GM18499 (cell line): ENCODE results near the gene COX7A2.

Source experiments
- ATAC-seq: cut with Tn5 transposase; IDR thresholded peaks from one replicate; pipeline ENCODE4 v1.9.1; 2021; ENCODE audit warnings: moderate number of reproducible peaks; ENCODE audit not compliant: insufficient read depth, unreplicated experiment

The COX7A2 gene

DNA sequence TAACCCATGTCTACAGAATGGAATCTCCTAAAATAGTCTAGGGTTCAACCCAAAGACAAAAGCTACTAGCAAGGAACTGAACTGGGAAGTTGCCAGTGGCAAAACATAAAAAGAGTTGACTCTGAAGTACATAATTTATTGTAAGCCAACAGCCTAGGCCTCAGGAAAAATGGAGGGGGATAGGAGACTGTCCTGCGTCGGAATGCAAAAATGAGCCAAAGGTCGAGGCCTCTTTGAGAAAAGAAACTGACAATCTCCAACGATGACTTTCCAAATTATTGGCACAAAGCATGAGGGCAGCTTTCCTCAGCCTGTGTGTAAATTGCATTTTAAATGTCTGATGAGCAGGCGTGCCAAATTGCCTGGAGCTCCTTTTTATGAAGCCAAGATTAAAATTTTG lies 39.9 kb downstream of the COX7A2 start:
- no peak for ATAC-seq

DNA sequence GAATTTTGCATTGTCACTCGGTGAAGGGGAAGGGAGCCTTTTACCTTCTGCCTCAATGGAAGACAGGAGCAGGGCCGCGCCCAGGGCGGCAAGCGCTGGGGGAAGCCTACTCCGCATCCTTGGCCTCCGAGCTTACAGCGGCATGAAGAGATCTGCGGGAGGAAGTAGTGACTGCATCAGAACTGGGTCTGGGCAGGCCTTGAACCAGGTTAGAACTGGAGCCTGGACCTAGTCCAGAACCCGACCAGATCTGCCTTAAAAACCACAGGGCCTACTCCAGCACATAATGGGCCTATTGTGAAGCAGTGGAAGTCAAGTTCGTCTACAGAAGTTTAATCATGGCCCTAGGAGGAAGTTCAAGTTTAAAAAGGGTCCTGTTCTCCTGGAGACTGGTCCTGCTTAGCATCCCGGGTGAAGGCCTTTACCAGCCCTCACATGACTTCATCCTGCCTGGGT lies 40.9 kb downstream of the COX7A2 start:
- no peak for ATAC-seq

DNA sequence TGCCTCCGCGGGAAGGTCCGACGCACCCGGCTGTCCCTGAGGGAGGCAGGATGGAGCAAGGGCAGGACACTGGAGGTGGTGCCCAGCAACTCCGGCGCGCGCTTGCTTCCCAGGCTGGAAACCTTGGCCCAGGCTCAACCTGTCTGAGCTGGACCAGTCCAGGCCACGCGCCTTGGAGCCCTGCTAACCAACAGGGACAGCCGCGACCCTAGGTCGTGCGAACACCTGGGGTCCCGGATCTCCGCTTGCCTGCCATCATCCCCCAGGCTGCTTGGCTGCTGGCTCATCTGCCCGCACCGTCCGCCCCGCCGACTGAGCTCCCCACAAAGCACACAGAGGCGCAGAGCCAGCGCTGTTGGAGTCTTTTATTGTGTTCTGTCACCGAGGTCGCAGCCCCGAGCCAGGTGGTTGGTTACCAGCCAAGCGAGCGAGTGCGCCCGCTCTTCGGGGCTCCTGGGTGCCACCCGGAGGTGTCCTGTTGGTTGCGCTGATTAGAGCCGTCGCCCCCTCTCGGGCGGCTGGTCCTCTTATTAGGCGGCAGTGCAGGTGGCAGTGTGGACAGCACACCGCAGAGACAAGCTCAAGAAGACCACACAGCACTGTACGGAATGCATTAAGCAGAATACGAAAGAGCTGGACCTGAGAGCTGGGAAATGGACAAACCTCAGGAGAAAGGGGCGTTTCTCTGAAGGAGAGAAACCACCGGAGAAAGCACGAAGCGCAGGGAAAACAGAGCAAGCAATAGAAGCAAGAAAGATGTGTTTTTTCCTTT lies 41.5 kb downstream of the COX7A2 start:
- ATAC-seq = no peak

DNA sequence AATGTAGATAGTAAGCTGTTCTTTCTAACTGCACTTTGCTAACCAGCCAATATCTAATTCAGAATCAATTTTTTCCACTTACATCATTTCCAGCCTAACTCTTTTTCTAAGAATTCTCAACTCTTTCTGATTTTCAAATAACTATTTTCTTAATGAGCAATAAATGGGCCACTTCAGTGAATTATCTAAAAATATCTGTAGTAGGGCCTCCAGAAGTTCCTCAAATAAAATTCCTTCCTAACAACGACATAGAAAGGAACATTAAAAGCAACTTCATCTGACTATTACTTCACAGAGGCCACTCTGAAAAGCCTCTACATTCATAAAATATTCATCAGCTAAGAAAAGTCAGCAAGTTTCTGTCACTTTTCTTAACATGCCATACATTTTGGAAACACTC lies 42.6 kb downstream of the COX7A2 start:
- ATAC-seq = no peak

DNA sequence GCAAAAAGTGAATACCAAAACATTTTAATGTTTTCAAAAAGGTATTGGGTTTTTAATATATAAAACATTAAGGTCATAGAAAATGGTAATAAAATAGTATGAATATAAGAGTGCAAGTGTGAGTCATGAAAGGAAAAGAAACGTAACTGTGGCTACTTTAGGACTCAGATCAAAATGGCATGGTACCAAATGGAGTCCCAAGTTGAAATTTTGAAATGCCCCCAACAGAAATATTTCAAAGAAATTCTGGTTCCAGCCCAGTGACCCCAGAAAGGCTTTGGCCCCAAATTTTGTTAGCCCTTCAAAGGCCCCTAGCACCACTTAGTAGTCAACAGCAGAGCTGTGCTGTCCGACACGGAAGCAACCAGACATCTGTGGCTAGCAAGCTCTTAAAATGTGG lies 43.7 kb downstream of the COX7A2 start:
- ATAC-seq = no peak

GRCh38 chr6:75196081-75196687 lies 47.4 kb downstream of the COX7A2 start:
- ATAC-seq = no peak

- ATAC-seq = no peak
Observed at GRCh38 chr6:75188221-75188925, 55.2 kb downstream of the COX7A2 start.
